HepG2 (cell line): ENCODE results near the gene GAS2L2. TPM values are rescaled to one million over a fixed set of nuclear protein-coding genes. Genes with fewer than 3 reads are reported as not detected.

ENCODE experiments used
- ATAC-seq: fragments of 200-7000 bp; cut with Tn5 transposase; 3 replicates; pipeline ENCODE4 v1.9.1; 2020; ENCODE audit warnings: mild to moderate bottlenecking, moderate library complexity
- BruUV-seq: library from RNA; stranded (reverse); fragments of 400-500 nt; replicated peaks from 2 replicates; lab custom pipeline; 2021; lab: Mats Ljungman, UMichigan
- CTCF ChIA-PET: fragments of 300-600 bp; formaldehyde crosslinking; extraction: SDS; loops from one replicate; lab custom pipeline; 2021; ENCODE audit warnings: low total read pairs, inconsistent platforms, low intra/inter-chr PET ratio; lab: Yijun Ruan, JAX
- POLR2A ChIA-PET: fragments of 350-600 bp; sonication (Branson Sonifier 250); formaldehyde crosslinking; loops from one replicate; lab custom pipeline; 2020; ENCODE audit warnings: antibody characterized with exemption, inconsistent platforms; lab: Yijun Ruan, JAX
- DNase-seq: peaks from one replicate; pipeline ENCODE4 v3.0.0-alpha.2; 2015; ENCODE audit warnings: low spot score
- FAIRE-seq: peaks from 3 replicates; lab custom pipeline; 2011; peaks lifted over from hg19 to GRCh38; lab: Jason Lieb, UNC
- H2AFZ ChIP-seq: one replicate; pipeline ENCODE4 v1.6.1; 2011; ENCODE audit warnings: low read length, inconsistent platforms
- H3K27ac ChIP-seq: fragments of 300-600 bp; 3 replicates; pipeline ENCODE4 v1.8.0; 2011; ENCODE audit warnings: mixed run types, mild to moderate bottlenecking, mixed read lengths, low read length, inconsistent platforms; ENCODE audit not compliant: insufficient read depth; ENCODE audit errors: extremely low read length
- H3K27me3 ChIP-seq, 2 experiments: fragments of 200-600 bp in 1 of 2; 2 replicates in 1 of 2; 3 replicates in 1 of 2; pipeline versions ENCODE4 v1.6.0 to v1.8.0; 2011; ENCODE audit warnings: low read length in 2 of 2, mild to moderate bottlenecking in 2 of 2, moderate library complexity in 2 of 2, inconsistent platforms in 1 of 2; ENCODE audit not compliant: insufficient read depth in 2 of 2, control insufficient read depth in 1 of 2
- H3K36me3 ChIP-seq, 2 experiments: fragments of 200-600 bp in 1 of 2; replicated peaks in 1 of 2; 2 replicates in 1 of 2; 3 replicates in 1 of 2; pipeline versions ENCODE4 v1.5.1 to v1.8.0; 2011; ENCODE audit warnings: low read length in 2 of 2, inconsistent platforms in 1 of 2; ENCODE audit not compliant: insufficient read depth in 2 of 2, control insufficient read depth in 1 of 2
- H3K4me1 ChIP-seq: 2 replicates; pipeline ENCODE4 v1.5.1; 2012; ENCODE audit warnings: low read length, inconsistent platforms; ENCODE audit not compliant: insufficient read depth
- H3K4me2 ChIP-seq: 2 replicates; pipeline ENCODE4 v1.6.0; 2011; ENCODE audit warnings: low read depth, low read length, inconsistent platforms
- H3K4me3 ChIP-seq, 3 experiments: fragments of 200-600 bp in 1 of 3; sonication (generic), shearing (Covaris generic) in 1 of 3; replicated peaks in 1 of 3; 2 replicates each; pipeline ENCODE4 v1.5.1; 2011 to 2016; ENCODE audit warnings: low read length in 3 of 3, inconsistent platforms in 2 of 3, low read depth in 2 of 3, mild to moderate bottlenecking in 2 of 3, control low read depth in 1 of 3, mixed read lengths in 1 of 3; ENCODE audit not compliant: insufficient read depth in 1 of 3
- H3K79me2 ChIP-seq: one replicate; pipeline ENCODE4 v1.6.1; 2011; ENCODE audit warnings: low read length, inconsistent platforms; ENCODE audit not compliant: insufficient read depth
- H3K9ac ChIP-seq: 2 replicates; pipeline ENCODE4 v1.6.0; 2011; ENCODE audit warnings: mild to moderate bottlenecking, low read depth, low read length, inconsistent platforms; ENCODE audit not compliant: insufficient read depth
- H3K9me3 ChIP-seq: 2 replicates; pipeline ENCODE4 v1.5.1; 2012; ENCODE audit warnings: mild to moderate bottlenecking, low read length
- H4K20me1 ChIP-seq: 2 replicates; pipeline ENCODE4 v1.6.0; 2011; ENCODE audit warnings: inconsistent platforms, mild to moderate bottlenecking, low read length, moderate library complexity; ENCODE audit not compliant: insufficient read depth
- FIP1L1 ChIP-seq: fragments of 200-400 bp; formaldehyde crosslinking; IDR thresholded peaks from 2 replicates; pipeline ENCODE4 v1.6.1; 2018; ENCODE audit warnings: low read depth, mild to moderate bottlenecking, low read length, moderate library complexity, borderline replicate concordance; ENCODE audit not compliant: insufficient read depth
- JUN ChIP-seq: sonication (generic); formaldehyde crosslinking; IDR thresholded peaks from 2 replicates; pipeline ENCODE4 v1.4.0; 2020; ENCODE audit warnings: mild to moderate bottlenecking, missing genetic modification reagents
- in situ Hi-C: cut with HindIII; loops from 2 replicates; pipeline ENCODE4 v1.10.0; 2017; ENCODE audit warnings: low pct_unique_long_range_greater_than_20kb; ENCODE audit not compliant: extremely low pct_ligation_motif_present
- intact Hi-C: fragments of 100-400 bp; cut with micrococcal nuclease; formaldehyde crosslinking; loops from one replicate; pipeline ENCODE4 v1.10.0; 2022; ENCODE audit not compliant: unreplicated experiment
- polyA plus RNA-seq, 8 experiments: library from polyadenylated mRNA; depleted of rRNA in 3 of 8; stranded (reverse) in 7 of 8; unstranded in 1 of 8; fragments of >200 nt; fragmentation: Illumina TruSeq in 4 of 8; extraction: Trizol in 4 of 8; gene quantifications; 2 replicates each; pipeline versions ENCODE4 v1.2.1 to v1.2.3, GENCODE V29; 2011 to 2016; ENCODE audit warnings: low read depth in 4 of 8, missing spikeins in 1 of 8, mixed read lengths in 1 of 8; ENCODE audit not compliant: insufficient read depth in 1 of 8
- total RNA-seq, 5 experiments: library from RNA; depleted of rRNA; stranded (reverse); fragments of >200 nt; fragmentation: Illumina TruSeq; extraction: Trizol; gene quantifications; 2 replicates each; pipeline ENCODE4 v1.2.3, GENCODE V29; 2016; ENCODE audit warnings: low read depth in 1 of 5
- TF ChIP-seq, protein P1 (sequence below): sonication (generic); formaldehyde crosslinking; IDR thresholded peaks from 2 replicates; pipeline ENCODE4 v1.4.0; 2020; ENCODE audit warnings: mild to moderate bottlenecking, missing genetic modification reagents
- TF ChIP-seq, protein P2 (sequence below): sonication (generic); formaldehyde crosslinking; IDR thresholded peaks from 2 replicates; pipeline ENCODE4 v1.4.0; 2020; ENCODE audit warnings: mild to moderate bottlenecking, missing genetic modification reagents
- TF ChIP-seq, protein P3 (sequence below): sonication (generic); formaldehyde crosslinking; IDR thresholded peaks from 2 replicates; pipeline ENCODE4 v1.4.0; 2020; ENCODE audit warnings: missing genetic modification reagents, borderline replicate concordance
- TF ChIP-seq, protein P4 (sequence below): sonication (generic); formaldehyde crosslinking; IDR thresholded peaks from 2 replicates; pipeline ENCODE4 v1.5.1; 2020; ENCODE audit warnings: missing genetic modification reagents, mild to moderate bottlenecking, borderline replicate concordance

Gene GAS2L2
- total and polyA plus RNA-seq, 2 of the 13 experiments (the other 11 are each of a cell fraction or from before 2014, with no cell fraction given): not detected

DNA sequence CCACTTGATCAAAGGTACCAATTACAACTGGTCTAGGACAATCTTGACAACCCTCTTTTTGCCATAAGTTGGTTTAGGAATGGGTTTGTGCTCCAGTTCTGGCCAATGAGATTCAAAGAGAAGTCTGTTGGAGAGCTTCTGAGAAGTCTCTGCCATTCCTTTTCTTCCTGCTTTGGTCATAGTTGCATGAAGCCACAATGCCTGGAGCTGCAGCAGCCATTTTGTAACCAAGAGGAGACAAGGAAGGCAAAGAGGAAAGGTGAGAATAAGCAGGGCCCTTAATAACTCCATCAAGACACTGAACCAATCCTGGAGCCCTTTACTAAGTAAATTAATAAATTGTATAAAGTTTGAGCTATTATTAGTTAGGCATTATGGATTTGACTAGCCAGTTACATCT is 4.2 kb upstream of the GAS2L2 start:
- peaks cover 0 to 19% of the 10 kb centered on the region in 2 experiments; a peak in 2 of 5 replicates for H3K27me3 ChIP-seq
- intact Hi-C loops (no loop called here), in situ Hi-C loops (no loop called here)
- H3K4me2 ChIP-seq: no peak overlapping the region
- no peak overlapping the region for H3K9ac ChIP-seq
- H3K36me3 ChIP-seq: no peaks in the 10 kb centered on the region
- no peaks in the 10 kb centered on the region for H4K20me1 ChIP-seq
- BruUV-seq: no TSS peak
- no peak overlapping the region for H3K4me3 ChIP-seq
- H3K9me3 ChIP-seq: no peaks in the 10 kb centered on the region
- no peaks in the 10 kb centered on the region for H3K79me2 ChIP-seq
- ChIA-PET CTCF (no interaction called here), POLR2A (no interaction called here)
- H3K4me1 ChIP-seq: peaks cover 12% of the 10 kb centered on the region
- ATAC-seq (no peak), DNase-seq (no peak), FAIRE-seq (no peak)
- H3K27ac ChIP-seq: no peak overlapping the region
- no peak overlapping the region for H2AFZ ChIP-seq
- TF ChIP-seq, protein P1, sequence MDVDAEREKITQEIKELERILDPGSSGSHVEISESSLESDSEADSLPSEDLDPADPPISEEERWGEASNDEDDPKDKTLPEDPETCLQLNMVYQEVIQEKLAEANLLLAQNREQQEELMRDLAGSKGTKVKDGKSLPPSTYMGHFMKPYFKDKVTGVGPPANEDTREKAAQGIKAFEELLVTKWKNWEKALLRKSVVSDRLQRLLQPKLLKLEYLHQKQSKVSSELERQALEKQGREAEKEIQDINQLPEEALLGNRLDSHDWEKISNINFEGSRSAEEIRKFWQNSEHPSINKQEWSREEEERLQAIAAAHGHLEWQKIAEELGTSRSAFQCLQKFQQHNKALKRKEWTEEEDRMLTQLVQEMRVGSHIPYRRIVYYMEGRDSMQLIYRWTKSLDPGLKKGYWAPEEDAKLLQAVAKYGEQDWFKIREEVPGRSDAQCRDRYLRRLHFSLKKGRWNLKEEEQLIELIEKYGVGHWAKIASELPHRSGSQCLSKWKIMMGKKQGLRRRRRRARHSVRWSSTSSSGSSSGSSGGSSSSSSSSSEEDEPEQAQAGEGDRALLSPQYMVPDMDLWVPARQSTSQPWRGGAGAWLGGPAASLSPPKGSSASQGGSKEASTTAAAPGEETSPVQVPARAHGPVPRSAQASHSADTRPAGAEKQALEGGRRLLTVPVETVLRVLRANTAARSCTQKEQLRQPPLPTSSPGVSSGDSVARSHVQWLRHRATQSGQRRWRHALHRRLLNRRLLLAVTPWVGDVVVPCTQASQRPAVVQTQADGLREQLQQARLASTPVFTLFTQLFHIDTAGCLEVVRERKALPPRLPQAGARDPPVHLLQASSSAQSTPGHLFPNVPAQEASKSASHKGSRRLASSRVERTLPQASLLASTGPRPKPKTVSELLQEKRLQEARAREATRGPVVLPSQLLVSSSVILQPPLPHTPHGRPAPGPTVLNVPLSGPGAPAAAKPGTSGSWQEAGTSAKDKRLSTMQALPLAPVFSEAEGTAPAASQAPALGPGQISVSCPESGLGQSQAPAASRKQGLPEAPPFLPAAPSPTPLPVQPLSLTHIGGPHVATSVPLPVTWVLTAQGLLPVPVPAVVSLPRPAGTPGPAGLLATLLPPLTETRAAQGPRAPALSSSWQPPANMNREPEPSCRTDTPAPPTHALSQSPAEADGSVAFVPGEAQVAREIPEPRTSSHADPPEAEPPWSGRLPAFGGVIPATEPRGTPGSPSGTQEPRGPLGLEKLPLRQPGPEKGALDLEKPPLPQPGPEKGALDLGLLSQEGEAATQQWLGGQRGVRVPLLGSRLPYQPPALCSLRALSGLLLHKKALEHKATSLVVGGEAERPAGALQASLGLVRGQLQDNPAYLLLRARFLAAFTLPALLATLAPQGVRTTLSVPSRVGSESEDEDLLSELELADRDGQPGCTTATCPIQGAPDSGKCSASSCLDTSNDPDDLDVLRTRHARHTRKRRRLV (CRISPR knock-in tag): no peak
- TF ChIP-seq FIP1L1: no peak
- TF ChIP-seq, protein P2, sequence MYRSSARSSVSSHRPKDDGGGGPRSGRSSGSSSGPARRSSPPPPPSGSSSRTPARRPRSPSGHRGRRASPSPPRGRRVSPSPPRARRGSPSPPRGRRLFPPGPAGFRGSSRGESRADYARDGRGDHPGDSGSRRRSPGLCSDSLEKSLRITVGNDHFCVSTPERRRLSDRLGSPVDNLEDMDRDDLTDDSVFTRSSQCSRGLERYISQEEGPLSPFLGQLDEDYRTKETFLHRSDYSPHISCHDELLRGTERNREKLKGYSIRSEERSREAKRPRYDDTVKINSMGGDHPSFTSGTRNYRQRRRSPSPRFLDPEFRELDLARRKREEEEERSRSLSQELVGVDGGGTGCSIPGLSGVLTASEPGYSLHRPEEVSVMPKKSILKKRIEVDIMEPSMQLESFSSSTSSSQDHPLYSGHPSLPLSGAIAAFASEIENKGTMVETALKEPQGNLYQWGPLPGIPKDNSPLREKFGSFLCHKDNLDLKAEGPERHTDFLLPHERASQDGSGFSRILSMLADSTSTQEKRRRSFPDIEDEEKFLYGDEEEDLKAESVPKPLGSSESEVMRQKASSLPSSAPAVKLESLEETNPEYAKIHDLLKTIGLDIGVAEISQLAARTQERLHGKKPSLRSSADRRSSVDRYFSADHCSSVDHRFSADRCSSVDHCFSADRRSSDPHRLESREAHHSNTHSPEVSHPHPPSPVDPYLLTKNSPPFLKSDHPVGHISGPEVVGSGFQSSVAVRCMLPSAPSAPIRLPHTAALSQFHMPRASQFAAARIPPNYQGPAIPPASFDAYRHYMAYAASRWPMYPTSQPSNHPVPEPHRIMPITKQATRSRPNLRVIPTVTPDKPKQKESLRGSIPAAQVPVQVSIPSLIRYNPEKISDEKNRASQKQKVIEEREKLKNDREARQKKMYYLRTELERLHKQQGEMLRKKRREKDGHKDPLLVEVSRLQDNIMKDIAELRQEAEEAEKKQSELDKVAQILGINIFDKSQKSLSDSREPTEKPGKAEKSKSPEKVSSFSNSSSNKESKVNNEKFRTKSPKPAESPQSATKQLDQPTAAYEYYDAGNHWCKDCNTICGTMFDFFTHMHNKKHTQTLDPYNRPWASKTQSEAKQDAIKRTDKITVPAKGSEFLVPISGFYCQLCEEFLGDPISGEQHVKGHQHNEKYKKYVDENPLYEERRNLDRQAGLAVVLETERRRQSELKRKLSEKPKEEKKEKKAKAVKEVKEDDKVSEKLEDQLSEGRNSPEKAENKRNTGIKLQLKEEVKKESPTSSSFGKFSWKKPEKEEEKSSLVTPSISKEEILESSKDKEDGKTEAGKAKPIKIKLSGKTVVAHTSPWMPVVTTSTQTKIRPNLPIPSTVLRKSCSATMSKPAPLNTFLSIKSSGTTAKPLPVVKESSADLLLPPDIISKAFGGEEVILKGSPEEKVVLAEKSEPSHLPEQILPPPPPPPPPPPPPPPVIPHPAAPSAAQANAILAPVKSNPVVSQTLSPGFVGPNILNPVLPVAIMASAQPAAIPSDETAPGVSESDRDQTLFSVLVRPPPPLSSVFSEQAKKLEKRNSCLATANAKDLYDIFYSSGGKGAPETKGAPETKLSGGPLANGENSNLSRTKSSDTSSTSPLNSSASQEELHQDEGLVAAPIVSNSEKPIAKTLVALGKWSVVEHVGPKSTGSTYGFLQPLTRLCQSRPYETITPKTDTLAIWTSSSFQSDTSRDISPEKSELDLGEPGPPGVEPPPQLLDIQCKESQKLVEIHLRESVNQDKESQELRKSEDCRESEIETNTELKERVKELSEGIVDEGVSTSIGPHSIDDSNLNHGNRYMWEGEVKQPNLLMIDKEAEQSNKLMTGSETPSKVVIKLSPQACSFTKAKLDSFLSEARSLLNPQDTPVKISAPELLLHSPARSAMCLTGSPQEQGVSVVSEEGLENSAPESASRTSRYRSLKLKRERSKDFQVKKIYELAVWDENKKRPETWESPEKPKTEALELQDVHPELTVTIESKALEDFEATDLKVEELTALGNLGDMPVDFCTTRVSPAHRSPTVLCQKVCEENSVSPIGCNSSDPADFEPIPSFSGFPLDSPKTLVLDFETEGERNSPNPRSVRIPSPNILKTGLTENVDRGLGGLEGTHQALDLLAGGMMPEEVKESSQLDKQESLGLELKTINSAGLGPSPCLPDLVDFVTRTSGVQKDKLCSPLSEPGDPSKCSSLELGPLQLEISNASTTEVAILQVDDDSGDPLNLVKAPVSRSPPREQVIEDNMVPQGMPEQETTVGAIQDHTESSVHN (CRISPR knock-in tag): no peak
- TF ChIP-seq, protein P3, sequence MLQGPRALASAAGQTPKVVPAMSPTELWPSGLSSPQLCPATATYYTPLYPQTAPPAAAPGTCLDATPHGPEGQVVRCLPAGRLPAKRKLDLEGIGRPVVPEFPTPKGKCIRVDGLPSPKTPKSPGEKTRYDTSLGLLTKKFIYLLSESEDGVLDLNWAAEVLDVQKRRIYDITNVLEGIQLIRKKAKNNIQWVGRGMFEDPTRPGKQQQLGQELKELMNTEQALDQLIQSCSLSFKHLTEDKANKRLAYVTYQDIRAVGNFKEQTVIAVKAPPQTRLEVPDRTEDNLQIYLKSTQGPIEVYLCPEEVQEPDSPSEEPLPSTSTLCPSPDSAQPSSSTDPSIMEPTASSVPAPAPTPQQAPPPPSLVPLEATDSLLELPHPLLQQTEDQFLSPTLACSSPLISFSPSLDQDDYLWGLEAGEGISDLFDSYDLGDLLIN: no peak
- TF ChIP-seq, protein P4, sequence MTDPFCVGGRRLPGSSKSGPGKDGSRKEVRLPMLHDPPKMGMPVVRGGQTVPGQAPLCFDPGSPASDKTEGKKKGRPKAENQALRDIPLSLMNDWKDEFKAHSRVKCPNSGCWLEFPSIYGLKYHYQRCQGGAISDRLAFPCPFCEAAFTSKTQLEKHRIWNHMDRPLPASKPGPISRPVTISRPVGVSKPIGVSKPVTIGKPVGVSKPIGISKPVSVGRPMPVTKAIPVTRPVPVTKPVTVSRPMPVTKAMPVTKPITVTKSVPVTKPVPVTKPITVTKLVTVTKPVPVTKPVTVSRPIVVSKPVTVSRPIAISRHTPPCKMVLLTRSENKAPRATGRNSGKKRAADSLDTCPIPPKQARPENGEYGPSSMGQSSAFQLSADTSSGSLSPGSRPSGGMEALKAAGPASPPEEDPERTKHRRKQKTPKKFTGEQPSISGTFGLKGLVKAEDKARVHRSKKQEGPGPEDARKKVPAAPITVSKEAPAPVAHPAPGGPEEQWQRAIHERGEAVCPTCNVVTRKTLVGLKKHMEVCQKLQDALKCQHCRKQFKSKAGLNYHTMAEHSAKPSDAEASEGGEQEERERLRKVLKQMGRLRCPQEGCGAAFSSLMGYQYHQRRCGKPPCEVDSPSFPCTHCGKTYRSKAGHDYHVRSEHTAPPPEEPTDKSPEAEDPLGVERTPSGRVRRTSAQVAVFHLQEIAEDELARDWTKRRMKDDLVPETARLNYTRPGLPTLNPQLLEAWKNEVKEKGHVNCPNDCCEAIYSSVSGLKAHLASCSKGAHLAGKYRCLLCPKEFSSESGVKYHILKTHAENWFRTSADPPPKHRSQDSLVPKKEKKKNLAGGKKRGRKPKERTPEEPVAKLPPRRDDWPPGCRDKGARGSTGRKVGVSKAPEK (CRISPR knock-in tag): no peak
- no peak for TF ChIP-seq JUN (CRISPR knock-in tag)
